Neural progenitor cell (in vitro differentiated cells): ENCODE data around the gene IGSF21.

Source experiments
- EZH2 ChIP-seq: fragments of 200-600 bp; sonication (generic); IDR thresholded peaks from 2 replicates; pipeline ENCODE4 v1.6.1; 2017; ENCODE audit warnings: antibody characterized with exemption, mild to moderate bottlenecking, moderate library complexity
- EZH2phosphoT487 ChIP-seq: fragments of 200-600 bp; sonication (generic); IDR thresholded peaks from 2 replicates; pipeline ENCODE4 v1.6.1; 2017; ENCODE audit warnings: antibody characterized with exemption
- TF ChIP-seq, protein P1 (sequence below): fragments of 200-600 bp; sonication (generic); IDR thresholded peaks from 2 replicates; pipeline ENCODE4 v1.5.1; 2017; ENCODE audit warnings: antibody characterized with exemption, mild to moderate bottlenecking

DNA sequence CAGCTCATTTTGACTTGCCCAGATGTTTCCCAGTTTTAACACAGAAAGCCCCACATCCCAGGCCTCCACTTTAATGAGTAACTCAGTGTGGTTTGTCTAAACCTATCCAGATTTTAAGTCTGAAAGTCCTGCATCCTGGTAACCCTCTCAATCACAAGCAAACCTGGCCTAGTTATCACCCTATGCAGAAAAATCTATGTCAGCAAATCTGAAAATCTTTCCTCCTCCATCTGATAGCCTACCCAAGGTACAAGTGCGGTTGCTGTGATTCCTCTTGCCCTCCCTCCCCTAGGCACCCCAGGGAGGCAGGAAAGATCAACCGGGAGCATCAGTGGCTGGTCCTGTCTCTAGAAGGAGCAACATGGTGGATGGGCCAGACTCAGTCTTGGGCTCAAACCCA, 163.7 kb downstream of the IGSF21 start:
- TF ChIP-seq, protein P1, sequence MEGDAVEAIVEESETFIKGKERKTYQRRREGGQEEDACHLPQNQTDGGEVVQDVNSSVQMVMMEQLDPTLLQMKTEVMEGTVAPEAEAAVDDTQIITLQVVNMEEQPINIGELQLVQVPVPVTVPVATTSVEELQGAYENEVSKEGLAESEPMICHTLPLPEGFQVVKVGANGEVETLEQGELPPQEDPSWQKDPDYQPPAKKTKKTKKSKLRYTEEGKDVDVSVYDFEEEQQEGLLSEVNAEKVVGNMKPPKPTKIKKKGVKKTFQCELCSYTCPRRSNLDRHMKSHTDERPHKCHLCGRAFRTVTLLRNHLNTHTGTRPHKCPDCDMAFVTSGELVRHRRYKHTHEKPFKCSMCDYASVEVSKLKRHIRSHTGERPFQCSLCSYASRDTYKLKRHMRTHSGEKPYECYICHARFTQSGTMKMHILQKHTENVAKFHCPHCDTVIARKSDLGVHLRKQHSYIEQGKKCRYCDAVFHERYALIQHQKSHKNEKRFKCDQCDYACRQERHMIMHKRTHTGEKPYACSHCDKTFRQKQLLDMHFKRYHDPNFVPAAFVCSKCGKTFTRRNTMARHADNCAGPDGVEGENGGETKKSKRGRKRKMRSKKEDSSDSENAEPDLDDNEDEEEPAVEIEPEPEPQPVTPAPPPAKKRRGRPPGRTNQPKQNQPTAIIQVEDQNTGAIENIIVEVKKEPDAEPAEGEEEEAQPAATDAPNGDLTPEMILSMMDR = no peak
- no peak for TF ChIP-seq EZH2
- no peak for TF ChIP-seq EZH2phosphoT487
